HEK293 (cell line): ENCODE measurements around the gene WDR38.

Experiments used
- MEIS1 ChIP-seq: sonication (generic); formaldehyde crosslinking; IDR thresholded peaks from 2 replicates; pipeline ENCODE4 v1.8.1; 2022; ENCODE audit warnings: missing genetic modification reagents, mild to moderate bottlenecking, borderline replicate concordance
- SALL2 ChIP-seq: fragments of 450-650 bp; formaldehyde crosslinking; IDR thresholded peaks from 2 replicates; pipeline ENCODE4 v1.5.0; 2017; ENCODE audit warnings: missing biosample characterization, mild to moderate bottlenecking, missing genetic modification characterization, borderline replicate concordance
- ZBTB21 ChIP-seq: fragments of 450-650 bp; formaldehyde crosslinking; IDR thresholded peaks from 2 replicates; pipeline ENCODE4 v1.5.1; 2017; ENCODE audit warnings: missing biosample characterization, missing genetic modification characterization
- ZFP41 ChIP-seq: fragments of 450-650 bp; formaldehyde crosslinking; IDR thresholded peaks from 2 replicates; pipeline ENCODE4 v1.5.1; 2016; ENCODE audit warnings: missing biosample characterization, missing genetic modification characterization, borderline replicate concordance
- ZNF184 ChIP-seq: fragments of 450-650 bp; IDR thresholded peaks from 2 replicates; pipeline ENCODE4 v1.5.1; 2018; ENCODE audit warnings: missing biosample characterization, mild to moderate bottlenecking, missing genetic modification characterization
- ZNF24 ChIP-seq: fragments of 450-650 bp; formaldehyde crosslinking; IDR thresholded peaks from 2 replicates; pipeline ENCODE4 v1.5.1; 2016; ENCODE audit warnings: missing biosample characterization, missing genetic modification characterization
- ZNF274 ChIP-seq, 2 experiments: fragments of 200-500 bp in 1 of 2; fragments of 450-650 bp in 1 of 2; sonication (Bioruptor generic) in 1 of 2; formaldehyde crosslinking in 1 of 2; IDR thresholded peaks; 2 replicates each; pipeline versions ENCODE4 v1.5.1 to v1.6.1; 2014 to 2016; ENCODE audit warnings: borderline replicate concordance in 1 of 2, inconsistent platforms in 1 of 2, low read length in 1 of 2, missing biosample characterization in 1 of 2, missing genetic modification characterization in 1 of 2
- ZNF394 ChIP-seq: fragments of 450-650 bp; formaldehyde crosslinking; IDR thresholded peaks from 2 replicates; pipeline ENCODE4 v1.5.1; 2016; ENCODE audit warnings: missing biosample characterization, missing genetic modification characterization, mild to moderate bottlenecking, moderate library complexity, borderline replicate concordance
- ZNF623 ChIP-seq: fragments of 450-650 bp; formaldehyde crosslinking; IDR thresholded peaks from 2 replicates; pipeline ENCODE4 v1.5.1; 2016; ENCODE audit warnings: missing biosample characterization, missing genetic modification characterization
- ZNF670 ChIP-seq: fragments of 450-650 bp; formaldehyde crosslinking; IDR thresholded peaks from 2 replicates; pipeline ENCODE4 v1.5.1; 2016; ENCODE audit warnings: missing biosample characterization, missing genetic modification characterization, low read depth
- ZNF777 ChIP-seq: fragments of 450-650 bp; formaldehyde crosslinking; IDR thresholded peaks from 2 replicates; pipeline ENCODE4 v1.5.1; 2017; ENCODE audit warnings: missing biosample characterization, missing genetic modification characterization, borderline replicate concordance
- TF ChIP-seq, protein P1 (sequence below): fragments of 450-650 bp; formaldehyde crosslinking; IDR thresholded peaks from 2 replicates; pipeline ENCODE4 v1.5.1; 2016; ENCODE audit warnings: missing biosample characterization, missing genetic modification characterization
- TF ChIP-seq, protein P2 (sequence below): fragments of 450-650 bp; formaldehyde crosslinking; optimal IDR thresholded peaks from 2 replicates; pipeline ENCODE3; 2016; ENCODE audit warnings: missing biosample characterization, mild to moderate bottlenecking, missing genetic modification characterization
- TF ChIP-seq, protein P3 (sequence below): fragments of 450-650 bp; formaldehyde crosslinking; IDR thresholded peaks from 2 replicates; pipeline ENCODE4 v1.5.1; 2016; ENCODE audit warnings: missing biosample characterization, missing genetic modification characterization, borderline replicate concordance

DNA sequence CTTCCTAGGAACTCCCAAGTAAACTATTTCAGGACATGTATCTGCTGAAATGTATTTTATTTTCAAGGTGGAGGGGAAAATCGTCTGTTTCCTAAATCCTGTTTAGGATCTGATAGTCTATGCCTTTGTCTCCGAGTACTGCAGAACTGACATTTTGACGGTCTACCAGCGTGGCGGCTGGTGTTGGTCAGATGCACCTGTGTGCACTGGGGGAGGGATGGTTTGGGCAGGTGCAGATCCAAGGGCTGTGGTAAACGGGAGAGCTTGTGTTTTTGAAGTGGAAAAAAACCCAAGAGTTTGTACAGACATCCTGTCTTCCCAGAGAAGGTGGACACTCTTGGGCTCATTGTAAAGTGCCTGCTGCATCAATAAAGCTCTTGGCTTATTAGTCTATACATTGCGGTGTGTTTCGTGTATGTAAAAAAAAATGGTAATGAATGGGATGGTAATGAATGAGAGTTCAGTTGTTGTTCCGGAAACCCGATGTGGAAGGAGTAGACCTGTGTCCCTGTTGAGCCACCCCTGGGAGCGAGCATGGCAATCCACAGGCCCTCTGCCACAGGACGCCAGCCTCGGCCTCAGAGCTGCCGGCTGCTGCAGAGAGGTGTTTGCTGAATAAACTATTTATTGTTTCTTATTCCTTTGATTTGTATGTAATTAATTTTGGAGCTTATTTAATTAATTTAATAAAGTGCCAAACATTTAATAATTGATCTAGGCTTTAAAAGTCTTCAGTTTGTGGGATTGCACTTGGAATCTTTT, 23.9 kb downstream of the WDR38 start:
- TF ChIP-seq, protein P1, sequence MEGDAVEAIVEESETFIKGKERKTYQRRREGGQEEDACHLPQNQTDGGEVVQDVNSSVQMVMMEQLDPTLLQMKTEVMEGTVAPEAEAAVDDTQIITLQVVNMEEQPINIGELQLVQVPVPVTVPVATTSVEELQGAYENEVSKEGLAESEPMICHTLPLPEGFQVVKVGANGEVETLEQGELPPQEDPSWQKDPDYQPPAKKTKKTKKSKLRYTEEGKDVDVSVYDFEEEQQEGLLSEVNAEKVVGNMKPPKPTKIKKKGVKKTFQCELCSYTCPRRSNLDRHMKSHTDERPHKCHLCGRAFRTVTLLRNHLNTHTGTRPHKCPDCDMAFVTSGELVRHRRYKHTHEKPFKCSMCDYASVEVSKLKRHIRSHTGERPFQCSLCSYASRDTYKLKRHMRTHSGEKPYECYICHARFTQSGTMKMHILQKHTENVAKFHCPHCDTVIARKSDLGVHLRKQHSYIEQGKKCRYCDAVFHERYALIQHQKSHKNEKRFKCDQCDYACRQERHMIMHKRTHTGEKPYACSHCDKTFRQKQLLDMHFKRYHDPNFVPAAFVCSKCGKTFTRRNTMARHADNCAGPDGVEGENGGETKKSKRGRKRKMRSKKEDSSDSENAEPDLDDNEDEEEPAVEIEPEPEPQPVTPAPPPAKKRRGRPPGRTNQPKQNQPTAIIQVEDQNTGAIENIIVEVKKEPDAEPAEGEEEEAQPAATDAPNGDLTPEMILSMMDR: no peak
- no peak for TF ChIP-seq ZNF777
- TF ChIP-seq ZBTB21 (tag by site-specific recombination): no peak
- TF ChIP-seq ZNF623: no peak
- no peak for TF ChIP-seq ZNF24 (tag by site-specific recombination)
- TF ChIP-seq MEIS1: no peak
- TF ChIP-seq, protein P2, sequence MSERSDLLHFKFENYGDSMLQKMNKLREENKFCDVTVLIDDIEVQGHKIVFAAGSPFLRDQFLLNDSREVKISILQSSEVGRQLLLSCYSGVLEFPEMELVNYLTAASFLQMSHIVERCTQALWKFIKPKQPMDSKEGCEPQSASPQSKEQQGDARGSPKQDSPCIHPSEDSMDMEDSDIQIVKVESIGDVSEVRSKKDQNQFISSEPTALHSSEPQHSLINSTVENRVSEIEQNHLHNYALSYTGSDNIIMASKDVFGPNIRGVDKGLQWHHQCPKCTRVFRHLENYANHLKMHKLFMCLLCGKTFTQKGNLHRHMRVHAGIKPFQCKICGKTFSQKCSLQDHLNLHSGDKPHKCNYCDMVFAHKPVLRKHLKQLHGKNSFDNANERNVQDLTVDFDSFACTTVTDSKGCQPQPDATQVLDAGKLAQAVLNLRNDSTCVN (tag by site-specific recombination): no peak
- TF ChIP-seq ZNF670 (tag by site-specific recombination): no peak
- TF ChIP-seq, protein P3, sequence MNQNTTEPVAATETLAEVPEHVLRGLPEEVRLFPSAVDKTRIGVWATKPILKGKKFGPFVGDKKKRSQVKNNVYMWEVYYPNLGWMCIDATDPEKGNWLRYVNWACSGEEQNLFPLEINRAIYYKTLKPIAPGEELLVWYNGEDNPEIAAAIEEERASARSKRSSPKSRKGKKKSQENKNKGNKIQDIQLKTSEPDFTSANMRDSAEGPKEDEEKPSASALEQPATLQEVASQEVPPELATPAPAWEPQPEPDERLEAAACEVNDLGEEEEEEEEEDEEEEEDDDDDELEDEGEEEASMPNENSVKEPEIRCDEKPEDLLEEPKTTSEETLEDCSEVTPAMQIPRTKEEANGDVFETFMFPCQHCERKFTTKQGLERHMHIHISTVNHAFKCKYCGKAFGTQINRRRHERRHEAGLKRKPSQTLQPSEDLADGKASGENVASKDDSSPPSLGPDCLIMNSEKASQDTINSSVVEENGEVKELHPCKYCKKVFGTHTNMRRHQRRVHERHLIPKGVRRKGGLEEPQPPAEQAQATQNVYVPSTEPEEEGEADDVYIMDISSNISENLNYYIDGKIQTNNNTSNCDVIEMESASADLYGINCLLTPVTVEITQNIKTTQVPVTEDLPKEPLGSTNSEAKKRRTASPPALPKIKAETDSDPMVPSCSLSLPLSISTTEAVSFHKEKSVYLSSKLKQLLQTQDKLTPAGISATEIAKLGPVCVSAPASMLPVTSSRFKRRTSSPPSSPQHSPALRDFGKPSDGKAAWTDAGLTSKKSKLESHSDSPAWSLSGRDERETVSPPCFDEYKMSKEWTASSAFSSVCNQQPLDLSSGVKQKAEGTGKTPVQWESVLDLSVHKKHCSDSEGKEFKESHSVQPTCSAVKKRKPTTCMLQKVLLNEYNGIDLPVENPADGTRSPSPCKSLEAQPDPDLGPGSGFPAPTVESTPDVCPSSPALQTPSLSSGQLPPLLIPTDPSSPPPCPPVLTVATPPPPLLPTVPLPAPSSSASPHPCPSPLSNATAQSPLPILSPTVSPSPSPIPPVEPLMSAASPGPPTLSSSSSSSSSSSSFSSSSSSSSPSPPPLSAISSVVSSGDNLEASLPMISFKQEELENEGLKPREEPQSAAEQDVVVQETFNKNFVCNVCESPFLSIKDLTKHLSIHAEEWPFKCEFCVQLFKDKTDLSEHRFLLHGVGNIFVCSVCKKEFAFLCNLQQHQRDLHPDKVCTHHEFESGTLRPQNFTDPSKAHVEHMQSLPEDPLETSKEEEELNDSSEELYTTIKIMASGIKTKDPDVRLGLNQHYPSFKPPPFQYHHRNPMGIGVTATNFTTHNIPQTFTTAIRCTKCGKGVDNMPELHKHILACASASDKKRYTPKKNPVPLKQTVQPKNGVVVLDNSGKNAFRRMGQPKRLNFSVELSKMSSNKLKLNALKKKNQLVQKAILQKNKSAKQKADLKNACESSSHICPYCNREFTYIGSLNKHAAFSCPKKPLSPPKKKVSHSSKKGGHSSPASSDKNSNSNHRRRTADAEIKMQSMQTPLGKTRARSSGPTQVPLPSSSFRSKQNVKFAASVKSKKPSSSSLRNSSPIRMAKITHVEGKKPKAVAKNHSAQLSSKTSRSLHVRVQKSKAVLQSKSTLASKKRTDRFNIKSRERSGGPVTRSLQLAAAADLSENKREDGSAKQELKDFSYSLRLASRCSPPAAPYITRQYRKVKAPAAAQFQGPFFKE (tag by site-specific recombination): no peak
- TF ChIP-seq ZFP41 (tag by site-specific recombination): no peak
- no peak for TF ChIP-seq ZNF394 (tag by site-specific recombination)
- no peak for TF ChIP-seq SALL2 (tag by site-specific recombination)
- TF ChIP-seq ZNF184: no peak
- TF ChIP-seq ZNF274 (IDR thresholded peaks at IDR 0.05; ENCODE audit: low read length): no peak
- no peak for TF ChIP-seq ZNF274 (tag by site-specific recombination; IDR thresholded peaks at IDR 0.05; ENCODE audit: borderline replicate concordance)
